ENCODE measurements around the gene EFHC1.

DNA sequence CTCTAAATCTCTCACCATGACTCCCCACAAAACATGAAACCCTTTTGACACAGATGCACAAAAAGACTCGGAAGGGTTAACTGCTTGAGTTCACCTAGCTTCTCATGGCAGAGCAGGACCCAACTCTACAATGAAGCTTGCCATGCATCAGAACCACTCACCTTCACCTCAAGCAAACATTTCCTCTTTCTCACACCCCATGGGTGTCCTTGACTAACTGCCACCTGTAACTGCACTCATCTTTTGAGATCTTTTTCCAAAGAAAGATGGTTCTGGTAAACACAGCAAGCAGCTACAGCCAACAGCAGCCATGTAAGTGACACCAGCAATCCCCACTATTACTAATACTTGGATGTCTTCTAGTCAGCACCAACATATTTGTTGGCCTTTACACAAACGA lies 76.5 kb downstream of the EFHC1 start:
- TF ChIP-seq CTCF (IDR thresholded peaks at IDR 0.05) (no peak), POLR2AphosphoS5 (IDR thresholded peaks at IDR 0.05) (no peak)

Data from transverse colon (tissue), 4 donors.